Myocyte (in vitro differentiated cells): ENCODE measurements around the gene DPF3. TPM values are rescaled to one million over a fixed set of nuclear protein-coding genes. Genes with fewer than 3 reads are reported as not detected.

ENCODE experiments used
- DNase-seq: peaks from one replicate; pipeline ENCODE4 v3.0.0-alpha.2; 2012; ENCODE audit warnings: low read depth
- polyA plus RNA-seq: library from polyadenylated mRNA; unstranded; fragments of >200 nt; gene quantifications from one replicate; pipeline ENCODE4 v1.2.1, GENCODE V29; 2012; ENCODE audit warnings: missing spikeins
- total RNA-seq: library from RNA; depleted of rRNA; stranded (reverse); fragments of >200 nt; gene quantifications from 2 replicates; pipeline ENCODE4 v1.2.3, GENCODE V29; 2014

DPF3 gene
- total RNA-seq = 4.7 and 5.5 TPM in 2 replicates
- 3.3 TPM for polyA plus RNA-seq

DNA sequence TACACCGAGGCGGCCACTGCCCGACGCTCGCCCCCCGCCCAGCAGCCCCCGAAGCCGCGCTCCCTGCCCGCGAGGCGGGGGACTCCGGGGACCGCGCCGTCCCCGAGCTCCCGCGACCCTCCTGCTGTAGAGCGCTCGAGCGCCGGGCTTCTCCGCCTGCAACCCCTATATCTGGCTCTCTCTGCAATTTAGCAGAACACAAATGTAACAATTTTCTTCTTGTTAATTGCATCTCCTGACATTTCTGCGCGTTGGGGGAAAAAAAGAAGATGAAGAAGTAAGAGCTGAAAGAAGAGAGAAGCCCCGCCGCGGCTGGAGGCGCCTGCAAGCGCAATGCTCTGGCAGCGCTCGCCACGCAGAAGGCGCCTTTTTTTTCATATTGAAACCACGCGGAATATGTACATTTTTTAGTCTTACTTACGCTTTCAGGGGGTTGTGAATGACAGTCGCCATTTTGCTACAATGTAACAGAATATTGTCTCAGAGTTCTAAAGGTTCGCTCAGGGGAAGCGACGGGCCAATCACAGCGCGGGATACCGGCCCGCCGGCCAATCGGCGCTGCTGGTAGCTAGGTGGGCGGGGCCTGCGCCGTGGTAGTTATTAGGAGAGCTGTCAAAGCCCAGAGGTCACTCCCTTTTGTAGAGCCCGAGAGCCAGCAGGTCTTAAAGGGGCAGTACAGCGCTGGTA lies at the start of gene DPF3:
DPF3 (minus strand) TSS at position 466 of the 687 bp plus-strand sequence; CDS start at position 453, 13 bp downstream.
- peak; percentile 97 for DNase-seq

DNA sequence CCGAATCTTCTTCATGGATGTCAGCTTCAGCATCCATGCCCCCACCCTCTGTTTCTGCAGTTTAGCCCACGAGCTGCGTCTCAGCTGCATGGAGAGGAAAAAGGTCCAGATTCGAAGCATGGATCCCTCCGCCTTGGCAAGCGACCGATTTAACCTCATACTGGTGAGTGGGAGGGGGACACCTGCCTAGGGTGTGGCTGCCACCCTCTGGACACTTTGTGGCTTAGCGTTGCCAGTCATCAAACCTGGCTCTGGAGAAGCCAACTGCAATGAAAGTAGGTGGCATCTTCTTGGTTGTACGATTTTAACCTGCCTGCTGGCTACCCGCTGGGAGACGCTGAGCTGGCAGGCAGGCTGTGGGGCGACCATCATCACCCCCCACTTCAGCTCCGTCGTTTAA lies 49.0 kb upstream of the DPF3 start:
- no peak for DNase-seq

DNA sequence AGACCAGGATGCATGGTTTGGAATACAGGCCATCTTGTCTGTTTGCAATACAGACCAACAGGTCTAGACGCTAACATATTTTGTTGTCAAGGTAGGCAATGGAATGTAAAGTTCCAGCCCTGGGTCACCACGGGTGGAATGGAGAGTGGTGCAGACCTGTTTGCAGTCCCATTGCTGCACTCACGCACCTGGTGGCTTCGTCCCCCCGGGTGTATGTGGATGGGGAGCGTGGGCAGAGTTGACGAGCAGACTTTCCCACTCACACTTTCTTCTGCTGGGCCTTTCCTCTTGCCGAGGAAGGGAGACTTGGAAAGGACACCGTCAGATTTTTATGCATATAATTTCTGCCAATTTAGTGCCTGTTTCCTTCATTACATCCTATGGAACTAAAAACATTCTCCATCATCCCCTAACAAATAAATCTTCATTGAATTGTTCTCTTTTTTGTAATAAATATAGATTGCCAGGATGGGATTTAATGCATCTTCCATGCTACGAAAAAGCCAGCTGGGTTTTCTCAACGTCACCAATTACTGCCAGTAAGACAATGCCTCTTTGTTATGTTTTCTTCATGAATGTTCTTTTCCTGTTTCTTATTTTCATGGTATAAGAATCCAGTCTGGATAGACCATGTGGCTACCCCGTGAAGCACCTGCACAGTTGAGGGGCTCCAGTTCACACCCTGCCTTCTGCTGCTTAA lies 47.5 kb upstream of the DPF3 start:
- no peak for DNase-seq

DNA sequence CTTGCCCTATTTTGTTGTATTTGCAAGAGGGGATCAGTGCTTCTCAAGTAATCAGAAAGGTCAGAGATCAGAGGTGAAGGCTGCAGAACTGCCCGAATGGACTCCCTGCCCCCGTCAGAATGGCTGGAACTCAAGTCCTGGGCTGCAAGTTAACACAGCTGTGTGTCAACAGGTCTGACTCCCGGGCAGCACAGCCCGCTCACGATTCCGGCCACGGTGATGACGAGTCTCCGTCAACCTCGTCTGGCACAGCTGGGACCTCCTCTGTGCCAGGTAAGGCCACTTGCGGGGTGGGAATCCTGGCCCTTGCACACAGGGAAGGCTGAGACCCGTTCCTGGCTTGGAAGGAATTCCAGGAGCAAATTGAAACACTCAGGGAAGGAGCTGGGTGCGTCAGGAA lies 45.7 kb upstream of the DPF3 start:
- no peak for DNase-seq

DNA sequence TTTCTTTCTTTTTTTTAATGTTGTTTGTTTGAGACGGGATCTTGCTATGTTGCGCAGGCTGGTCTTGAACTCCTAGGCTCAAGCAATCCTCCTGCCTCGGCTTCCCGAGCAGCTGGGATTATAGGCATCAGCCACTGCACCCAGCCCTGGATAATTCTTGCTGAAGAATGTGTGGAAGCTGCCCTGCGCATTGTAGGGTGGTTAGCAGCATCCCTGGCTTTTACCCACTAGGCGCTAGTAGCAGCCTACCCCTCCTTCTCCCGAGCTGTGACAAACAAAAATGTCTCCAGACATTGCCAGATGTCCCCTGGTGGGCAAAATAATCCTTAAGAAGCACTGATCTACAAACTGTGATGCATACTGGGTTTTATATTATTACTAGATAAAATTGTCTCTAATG lies 39.0 kb upstream of the DPF3 start:
- DNase-seq = no peak

DNA sequence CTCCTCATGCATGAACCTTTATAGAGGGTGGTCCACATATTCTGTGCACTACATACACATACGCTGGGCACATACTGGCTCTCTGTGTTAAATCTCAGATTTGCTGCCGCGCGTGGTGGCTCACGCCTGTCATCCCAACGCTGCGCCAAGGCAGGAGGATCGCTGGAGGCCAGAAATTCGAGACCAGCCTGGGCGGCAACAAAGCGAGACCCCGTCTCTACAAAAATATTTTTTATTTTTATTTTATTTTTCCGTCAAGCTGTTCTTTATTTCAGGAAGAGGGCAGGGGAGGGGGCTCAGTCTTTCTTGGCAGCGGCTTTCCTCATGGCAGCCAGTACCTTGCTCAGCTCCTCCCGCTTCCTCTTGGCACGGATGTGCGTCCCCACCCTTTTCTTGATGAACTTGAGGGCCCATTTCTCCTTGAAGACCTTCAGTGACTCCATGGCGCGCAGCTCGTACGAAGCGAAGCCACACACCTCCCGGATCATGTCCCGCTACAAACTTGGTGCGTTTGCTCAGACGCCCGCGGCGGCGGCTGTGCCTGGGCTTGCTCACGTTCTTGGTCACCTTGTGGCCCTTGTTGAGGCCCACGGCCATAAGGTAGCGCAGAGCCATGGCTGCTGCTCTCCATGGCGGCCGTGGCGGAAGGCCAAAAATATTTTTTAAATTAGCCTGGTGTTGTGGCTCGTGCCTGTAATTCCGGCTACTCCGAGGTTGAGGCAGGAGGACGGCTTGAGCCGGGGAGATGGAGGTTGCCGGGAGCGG lies 35.6 kb upstream of the DPF3 start:
- no peak for DNase-seq

DNA sequence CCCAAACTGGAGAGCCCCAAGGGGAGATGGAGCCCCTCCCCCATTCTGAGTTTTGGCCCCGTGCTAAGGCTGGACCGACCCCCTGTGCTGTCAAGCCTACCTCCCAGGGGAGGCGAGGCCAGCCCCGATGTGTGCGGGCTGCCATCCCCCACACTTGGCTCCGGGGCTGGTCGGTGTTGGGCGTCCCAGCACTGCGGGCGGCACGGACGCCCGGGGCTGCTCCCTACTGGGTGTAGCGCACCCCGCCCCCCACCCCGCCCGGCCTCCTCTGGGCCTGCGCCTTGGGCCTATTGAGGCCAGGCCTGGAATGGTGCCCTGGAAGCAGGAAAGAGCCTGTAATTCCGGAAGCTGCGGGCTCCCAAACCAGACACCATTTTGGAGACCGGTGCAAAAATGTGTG lies 35.0 kb upstream of the DPF3 start:
- no peak for DNase-seq

DNA sequence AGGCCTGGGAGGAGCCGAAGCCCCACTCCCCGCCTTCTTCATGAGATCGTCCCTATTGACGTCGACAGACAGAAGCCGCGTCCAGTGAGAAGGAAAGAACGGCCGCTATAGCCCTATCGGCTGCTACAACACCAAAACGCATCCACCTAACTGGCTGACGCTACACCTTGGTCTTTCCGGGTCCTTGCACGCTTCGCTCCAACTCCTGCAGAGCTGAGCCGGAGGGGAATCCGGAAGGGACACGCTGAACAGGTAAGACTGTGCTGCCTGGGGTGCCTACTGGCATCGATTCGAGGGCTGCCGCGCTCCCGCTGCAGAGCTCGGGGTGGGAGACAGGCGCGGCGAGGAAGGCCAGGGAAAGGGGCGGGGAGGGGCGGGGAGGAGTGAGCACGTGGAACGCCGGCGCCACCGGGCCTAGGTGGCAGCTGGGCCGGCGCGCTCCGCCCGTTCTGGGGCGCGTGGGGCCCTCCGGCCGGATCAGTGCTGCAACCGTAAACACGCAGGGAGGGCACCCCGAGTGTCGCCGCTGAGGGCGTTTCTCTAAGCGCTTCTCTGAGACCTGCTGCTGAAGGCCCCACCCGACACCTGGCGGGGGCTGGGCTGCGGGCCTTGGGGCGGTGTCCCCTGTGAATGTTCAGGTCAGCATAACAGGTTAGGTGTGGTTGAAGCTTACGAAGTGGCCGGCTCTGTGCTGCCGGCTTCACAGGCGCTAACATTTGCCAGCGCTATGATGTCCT lies 32.6 kb upstream of the DPF3 start, which contains the start of gene DCAF4:
DCAF4 (plus strand) TSS at position 173 of the 737 bp plus-strand sequence. CDS start 11,515 bp downstream, outside the sequence.
- DNase-seq = peak; percentile 99

DNA sequence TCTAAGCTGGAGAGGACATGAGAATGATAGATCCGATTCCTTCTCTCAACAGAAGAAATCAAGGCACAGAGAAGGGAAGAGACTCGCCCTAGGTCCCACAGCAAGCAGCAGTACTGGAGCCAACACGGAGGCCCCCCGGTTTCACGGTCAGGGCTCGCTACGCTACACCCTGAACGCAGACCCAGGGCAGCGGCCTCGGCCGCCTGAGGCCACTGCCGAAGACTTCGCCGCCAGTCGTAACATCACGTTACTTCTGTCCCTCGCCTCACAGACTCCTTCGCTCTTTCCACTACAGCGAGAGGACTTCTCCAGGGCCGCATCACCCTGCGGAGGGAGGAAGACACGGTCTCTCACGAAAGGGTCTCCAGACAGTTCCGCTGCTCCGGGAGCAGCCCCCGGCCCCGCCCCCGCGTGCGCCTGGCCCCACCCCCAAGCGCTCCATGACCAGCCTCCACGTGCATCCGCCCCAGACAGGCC lies 32.0 kb upstream of the DPF3 start:
- no peak for DNase-seq

DNA sequence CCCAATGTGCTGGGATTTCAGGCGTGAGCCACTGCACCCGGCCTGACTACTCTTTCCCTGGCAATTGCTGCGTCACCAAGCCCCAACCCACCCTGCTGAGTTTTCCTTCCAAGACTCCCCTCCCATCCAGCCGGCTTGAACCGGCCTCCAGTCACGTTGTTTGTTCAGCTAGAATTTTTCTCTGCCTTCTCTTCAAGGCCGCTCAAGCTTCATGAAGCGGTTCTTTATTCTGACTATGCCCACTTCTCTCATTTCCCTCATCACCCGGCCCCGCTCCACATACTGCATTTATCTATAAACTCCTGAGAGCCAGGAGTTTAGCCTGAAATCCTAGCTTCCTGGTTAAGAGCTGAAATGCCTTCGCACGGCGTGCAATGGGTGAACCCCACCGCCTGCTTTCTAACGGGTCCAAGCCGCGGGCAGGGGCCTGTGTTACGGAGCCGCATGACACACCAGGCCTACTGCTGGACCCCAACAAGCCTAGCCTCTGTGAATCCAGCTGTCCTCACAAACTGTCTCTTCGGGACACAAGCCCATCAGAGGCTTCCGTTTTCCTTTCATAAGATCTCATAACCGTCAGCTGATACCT lies 31.4 kb upstream of the DPF3 start:
- DNase-seq = no peak

DNA sequence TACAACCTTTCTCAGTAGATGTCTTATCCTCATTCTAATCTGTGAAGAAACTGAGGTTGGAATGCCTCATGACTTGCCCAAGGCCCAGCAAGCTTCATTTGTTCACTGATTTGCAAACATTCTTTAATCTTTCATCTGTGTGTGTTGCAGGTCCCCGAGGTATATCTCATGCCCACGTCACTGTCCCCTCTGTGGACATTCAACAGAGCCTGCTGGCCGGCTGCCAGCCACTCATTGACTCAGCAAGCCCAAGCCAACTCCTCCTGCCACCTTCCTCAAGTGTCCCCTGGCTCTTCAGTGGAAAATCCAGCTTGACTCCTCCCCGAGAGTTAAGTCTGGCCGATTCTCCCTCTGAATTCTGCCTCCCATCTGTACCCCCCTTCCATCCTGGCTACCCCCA lies 30.4 kb upstream of the DPF3 start:
- no peak for DNase-seq

DNA sequence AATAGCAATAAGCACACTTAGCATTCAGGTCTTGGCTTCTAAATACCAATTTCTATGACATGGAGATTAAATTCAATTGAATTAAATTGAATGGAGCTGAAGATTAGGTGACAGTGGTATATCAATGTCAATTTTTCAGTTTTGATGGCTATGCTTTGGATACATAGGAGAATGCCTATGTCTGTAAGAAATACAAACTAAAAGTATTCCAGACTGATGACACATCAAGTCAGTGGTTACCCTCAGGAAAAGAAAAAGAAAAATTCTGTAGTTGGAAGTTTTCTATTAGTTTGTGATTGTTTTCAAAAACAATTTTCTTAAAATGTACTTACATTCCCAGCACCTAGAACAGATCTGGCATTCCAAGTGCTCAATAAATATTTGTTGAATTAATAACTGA lies 27.5 kb upstream of the DPF3 start:
- no peak for DNase-seq

DNA sequence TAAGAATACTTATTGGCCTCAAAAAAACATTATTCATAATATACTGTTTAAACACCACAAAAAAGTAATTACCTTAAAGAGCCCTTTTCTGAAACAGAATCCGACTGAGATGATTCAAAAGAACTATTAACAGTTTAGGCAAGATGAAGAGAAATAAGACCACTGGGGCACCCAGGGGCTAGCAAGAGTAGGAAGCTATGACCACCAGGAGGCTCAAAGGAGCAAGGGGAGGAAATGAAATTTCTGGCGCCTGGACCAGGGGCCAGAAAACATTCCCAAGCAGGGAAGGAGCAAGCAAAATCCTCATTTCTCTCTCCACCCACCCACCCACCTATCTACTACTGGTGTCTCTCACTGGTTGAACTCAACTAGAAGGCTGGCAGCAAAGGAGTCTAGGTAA lies 26.1 kb upstream of the DPF3 start:
- no peak for DNase-seq

DNA sequence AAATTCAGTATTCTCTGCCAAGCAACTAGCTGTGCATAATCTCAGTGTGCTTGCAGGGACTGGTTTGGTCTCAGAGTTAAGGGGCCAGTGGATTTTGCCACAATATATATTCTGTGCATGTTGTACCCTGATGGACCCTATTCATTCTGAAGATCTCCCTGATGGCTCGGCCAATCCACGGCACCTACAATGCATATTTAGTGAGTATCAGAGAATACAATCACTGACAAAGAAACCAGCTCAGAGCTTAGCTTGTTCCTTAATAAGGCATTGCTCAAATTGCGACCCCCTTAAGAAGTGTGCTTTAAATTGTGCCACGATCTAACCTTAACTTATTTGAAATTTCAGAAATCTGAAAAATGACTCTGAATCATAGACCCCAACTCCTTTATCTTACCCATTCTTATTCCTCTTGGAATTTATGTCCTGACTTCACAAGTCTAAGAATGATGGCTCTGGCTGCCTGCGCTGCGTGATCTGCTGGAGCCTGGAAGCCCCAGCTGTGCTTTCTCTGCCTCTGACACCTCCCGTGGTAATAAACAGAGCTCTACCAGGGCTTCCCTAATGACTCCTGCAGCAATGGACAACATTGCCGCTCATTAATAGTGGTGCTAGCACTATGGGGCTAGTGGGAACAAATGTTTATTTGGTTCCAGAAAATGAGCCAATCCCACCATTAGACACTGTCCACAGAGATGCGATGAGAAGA lies 23.3 kb upstream of the DPF3 start:
- DNase-seq = no peak

DNA sequence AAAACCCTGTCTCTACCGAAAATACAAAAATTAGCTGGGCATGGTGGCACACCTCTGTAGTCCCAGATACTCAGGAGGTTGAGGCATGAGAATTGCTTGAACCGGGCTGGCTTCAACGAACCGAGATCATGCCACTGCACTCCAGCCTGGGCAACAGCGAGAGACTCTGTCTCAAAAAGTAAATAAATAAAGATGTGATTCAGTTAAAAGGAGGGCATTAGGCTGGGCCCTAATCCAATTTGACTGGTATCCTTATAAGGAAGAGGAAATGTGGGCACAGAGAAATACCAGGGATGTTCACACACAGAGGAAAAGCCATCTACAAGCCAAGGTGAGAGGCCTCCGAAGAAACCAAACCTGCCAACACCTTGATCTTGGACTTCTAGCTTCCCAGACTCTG lies 22.3 kb upstream of the DPF3 start:
- DNase-seq = no peak

DNA sequence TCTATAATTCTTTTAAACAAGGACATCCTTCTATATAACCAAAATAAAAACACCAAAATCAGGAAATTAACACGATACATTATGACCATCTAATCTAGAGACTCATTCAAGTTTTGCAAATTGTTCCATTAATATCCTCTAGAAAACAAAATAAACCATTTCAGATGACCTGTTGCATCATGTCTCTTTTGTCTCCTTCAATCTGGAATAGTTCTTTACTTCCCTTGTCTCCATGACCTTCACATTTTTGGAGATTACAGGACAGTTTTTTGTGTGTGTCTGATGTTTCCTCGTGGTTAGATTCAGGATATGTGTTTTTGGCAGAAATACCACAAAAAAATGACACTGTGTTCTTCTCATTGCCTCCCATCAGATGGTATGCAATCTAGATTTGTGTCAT lies 19.9 kb upstream of the DPF3 start:
- no peak for DNase-seq

DNA sequence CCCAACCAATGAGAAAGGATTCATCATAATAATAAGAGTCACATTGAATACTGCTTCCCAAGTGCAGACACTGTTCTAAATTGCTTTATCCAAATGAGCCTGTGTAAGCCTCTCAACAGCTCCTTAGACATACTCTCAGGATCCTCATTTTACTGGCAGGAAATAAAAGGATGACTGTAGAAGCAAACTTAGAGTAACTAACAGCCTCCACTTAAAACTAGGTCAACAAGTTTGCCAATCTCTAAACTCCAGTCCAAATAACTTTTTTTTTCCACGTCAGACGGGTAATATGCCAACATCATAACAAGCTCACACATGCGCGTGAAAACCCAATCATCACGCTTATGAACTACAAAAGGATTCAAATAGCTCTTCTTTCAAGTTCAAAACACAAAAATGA lies 15.3 kb upstream of the DPF3 start:
- no peak for DNase-seq

DNA sequence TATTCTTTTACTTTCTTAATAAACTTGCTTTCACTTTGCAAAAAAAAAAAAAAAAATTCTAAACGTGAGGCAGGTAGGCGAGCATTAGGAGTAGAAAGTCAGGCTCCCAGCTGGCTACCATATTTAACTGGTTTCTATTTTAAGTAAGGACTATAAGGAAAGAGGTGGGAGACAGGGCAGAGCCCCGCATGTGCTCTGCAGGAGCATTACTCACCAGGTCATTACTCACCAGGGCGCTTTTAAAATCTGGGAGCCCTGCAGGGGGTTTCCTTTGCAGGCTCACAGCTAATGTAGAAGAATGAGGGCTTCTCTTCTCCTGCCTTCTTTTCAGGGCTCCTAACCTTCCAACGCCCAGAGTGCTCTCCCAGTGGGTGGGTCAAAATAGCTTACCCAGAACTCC lies 14.0 kb upstream of the DPF3 start:
- peak; percentile 34 for DNase-seq

DNA sequence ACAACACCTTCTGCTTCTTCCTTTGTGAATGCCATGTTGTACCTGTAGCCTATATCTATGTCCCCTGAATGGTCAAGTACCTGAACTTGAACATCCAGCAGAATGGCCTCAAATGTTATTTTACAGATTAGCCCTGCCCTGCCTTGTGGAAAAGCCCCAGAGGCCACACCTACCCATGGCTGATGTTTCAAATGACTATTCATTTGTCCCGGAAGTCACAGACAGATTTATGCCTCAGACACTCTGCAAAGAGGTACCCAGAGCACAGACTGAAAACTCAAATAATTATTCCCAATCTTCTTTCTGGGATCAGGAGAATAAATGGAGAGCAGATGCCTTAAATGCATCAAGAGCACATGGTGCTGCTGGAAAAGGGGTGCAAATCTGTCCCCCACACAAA lies 13.0 kb upstream of the DPF3 start:
- no peak for DNase-seq

DNA sequence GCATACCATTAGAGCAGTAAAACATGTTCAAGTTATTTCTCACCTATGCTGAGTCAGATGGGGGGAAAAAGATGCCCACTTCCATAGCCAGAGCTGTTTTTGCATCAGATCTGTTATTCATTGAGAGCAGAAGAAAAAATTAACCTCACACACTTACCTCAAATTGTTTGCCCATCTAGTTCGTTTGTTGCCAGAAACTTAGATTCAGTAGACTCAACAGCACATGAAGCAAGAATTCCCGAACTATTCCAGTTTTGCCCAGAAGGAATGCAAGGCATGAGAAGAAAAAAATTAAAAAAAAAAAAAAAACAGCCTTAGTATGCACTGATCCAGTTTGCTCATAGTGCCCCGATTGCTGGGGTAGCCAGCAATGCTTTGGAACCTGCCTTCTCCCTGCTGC lies 12.4 kb upstream of the DPF3 start:
- peak; percentile 31 for DNase-seq
